Neural cell (in vitro differentiated cells): ENCODE data around the gene ATF2. TPM values are rescaled to one million over a fixed set of nuclear protein-coding genes. Genes with fewer than 3 reads are reported as not detected.

Experiments used
- H2AFZ ChIP-seq: fragments of 200-600, 300-800 bp; sonication (generic), shearing (Covaris generic); 2 replicates; pipeline ENCODE4 v1.6.0; 2014; ENCODE audit warnings: low read depth, mild to moderate bottlenecking, antibody characterized with exemption, low read length, moderate library complexity
- H3F3A ChIP-seq: fragments of 200-600 bp; shearing (Covaris generic); 2 replicates; pipeline ENCODE4 v1.6.1; 2016; ENCODE audit warnings: mild to moderate bottlenecking, moderate library complexity, mixed read lengths, antibody characterized with exemption, low read length; ENCODE audit not compliant: insufficient read depth, poor library complexity, severe bottlenecking
- H3K27ac ChIP-seq: fragments of 200-600, 300-800 bp; sonication (generic), shearing (Covaris generic); 2 replicates; pipeline ENCODE4 v1.5.1; 2014; ENCODE audit warnings: mild to moderate bottlenecking, low read length, moderate library complexity
- H3K27me3 ChIP-seq: fragments of 300-800, 200-600 bp; sonication (generic), shearing (Covaris generic); 2 replicates; pipeline ENCODE4 v1.6.0; 2014; ENCODE audit warnings: mild to moderate bottlenecking, low read depth, low read length, moderate library complexity; ENCODE audit not compliant: insufficient read depth
- H3K36me3 ChIP-seq: fragments of 300-800, 200-600 bp; sonication (generic), shearing (Covaris generic); 2 replicates; pipeline ENCODE4 v1.5.1; 2014; ENCODE audit warnings: mild to moderate bottlenecking, antibody characterized with exemption, low read length, moderate library complexity; ENCODE audit not compliant: insufficient read depth
- H3K4me2 ChIP-seq: fragments of 300-800, 200-600 bp; sonication (generic), shearing (Covaris generic); 2 replicates; pipeline ENCODE4 v1.6.0; 2014; ENCODE audit warnings: mild to moderate bottlenecking, low read length
- H3K4me3 ChIP-seq: fragments of 300-800, 200-600 bp; sonication (generic), shearing (Covaris generic); 2 replicates; pipeline ENCODE4 v1.5.1; 2014; ENCODE audit warnings: mild to moderate bottlenecking, low read length, moderate library complexity
- H3K79me2 ChIP-seq: fragments of 200-600 bp; shearing (Covaris generic); replicated peaks from 2 replicates; pipeline ENCODE4 v1.6.0; 2014; ENCODE audit warnings: mild to moderate bottlenecking, low read length, moderate library complexity; ENCODE audit not compliant: insufficient read depth
- H3K9ac ChIP-seq: fragments of 300-800, 200-600 bp; sonication (generic), shearing (Covaris generic); 2 replicates; pipeline ENCODE4 v1.6.1; 2016; ENCODE audit warnings: mild to moderate bottlenecking, low read length, mixed read lengths
- H3K9me2 ChIP-seq: fragments of 200-600 bp; shearing (Covaris generic); 2 replicates; pipeline ENCODE4 v1.6.1; 2016; ENCODE audit warnings: mild to moderate bottlenecking, low read length, mixed read lengths; ENCODE audit not compliant: insufficient read depth
- H3K9me3 ChIP-seq: fragments of 200-600, 300-800 bp; sonication (generic), shearing (Covaris generic); 2 replicates; pipeline ENCODE4 v1.6.1; 2016; ENCODE audit warnings: mild to moderate bottlenecking, mixed run types, low read length, moderate library complexity, mixed read lengths
- H4K20me1 ChIP-seq: fragments of 200-600 bp; shearing (Covaris generic); 2 replicates; pipeline ENCODE4 v1.6.1; 2016; ENCODE audit warnings: mild to moderate bottlenecking, mixed run types; ENCODE audit not compliant: insufficient read depth
- CTCF ChIP-seq: fragments of 450-650 bp; IDR thresholded peaks from 2 replicates; pipeline ENCODE4 v1.5.1; 2014; ENCODE audit warnings: antibody characterized with exemption, mild to moderate bottlenecking, moderate library complexity; ENCODE audit not compliant: poor library complexity, severe bottlenecking
- EP300 ChIP-seq: fragments of 450-650 bp; conservative IDR thresholded peaks from 2 replicates; pipeline ENCODE4 v1.6.1; 2014; ENCODE audit warnings: antibody characterized with exemption, mild to moderate bottlenecking, moderate library complexity; ENCODE audit not compliant: poor library complexity, severe bottlenecking
- EZH2 ChIP-seq: fragments of 200-600, 300-800 bp; shearing (Covaris generic), sonication (generic); IDR thresholded peaks from 2 replicates; pipeline ENCODE4 v1.6.1; 2014; ENCODE audit warnings: antibody characterized with exemption, low read length, borderline replicate concordance, mild to moderate bottlenecking; ENCODE audit not compliant: insufficient read depth, poor library complexity, severe bottlenecking
- MXI1 ChIP-seq: fragments of 450-650 bp; conservative IDR thresholded peaks from 2 replicates; pipeline ENCODE4 v1.6.1; 2014; ENCODE audit warnings: antibody characterized with exemption, mild to moderate bottlenecking; ENCODE audit not compliant: poor library complexity, severe bottlenecking
- POLR2AphosphoS5 ChIP-seq: IDR thresholded peaks from 2 replicates; pipeline ENCODE4 v1.6.1; 2012
- RAD21 ChIP-seq: fragments of 450-650 bp; conservative IDR thresholded peaks from 2 replicates; pipeline ENCODE4 v1.6.1; 2014; ENCODE audit warnings: antibody characterized with exemption, mild to moderate bottlenecking, moderate library complexity
- SMC3 ChIP-seq: fragments of 450-650 bp; conservative IDR thresholded peaks from 2 replicates; pipeline ENCODE4 v1.6.1; 2014; ENCODE audit warnings: antibody characterized with exemption, mild to moderate bottlenecking, moderate library complexity; ENCODE audit not compliant: poor library complexity
- TAF1 ChIP-seq: IDR thresholded peaks from 2 replicates; pipeline ENCODE4 v1.6.1; 2012; ENCODE audit warnings: low read depth
- polyA plus RNA-seq: library from polyadenylated mRNA; depleted of rRNA; stranded (reverse); fragments of >200 nt; gene quantifications from 2 replicates; pipeline ENCODE4 v1.2.3, GENCODE V29; 2014
- TF ChIP-seq, protein P1 (sequence below): IDR thresholded peaks from 2 replicates; pipeline ENCODE4 v1.6.1; 2012; ENCODE audit warnings: borderline replicate concordance

ATF2 gene
- polyA plus RNA-seq, 1 donor from 2014 or later: 93.4 TPM

DNA sequence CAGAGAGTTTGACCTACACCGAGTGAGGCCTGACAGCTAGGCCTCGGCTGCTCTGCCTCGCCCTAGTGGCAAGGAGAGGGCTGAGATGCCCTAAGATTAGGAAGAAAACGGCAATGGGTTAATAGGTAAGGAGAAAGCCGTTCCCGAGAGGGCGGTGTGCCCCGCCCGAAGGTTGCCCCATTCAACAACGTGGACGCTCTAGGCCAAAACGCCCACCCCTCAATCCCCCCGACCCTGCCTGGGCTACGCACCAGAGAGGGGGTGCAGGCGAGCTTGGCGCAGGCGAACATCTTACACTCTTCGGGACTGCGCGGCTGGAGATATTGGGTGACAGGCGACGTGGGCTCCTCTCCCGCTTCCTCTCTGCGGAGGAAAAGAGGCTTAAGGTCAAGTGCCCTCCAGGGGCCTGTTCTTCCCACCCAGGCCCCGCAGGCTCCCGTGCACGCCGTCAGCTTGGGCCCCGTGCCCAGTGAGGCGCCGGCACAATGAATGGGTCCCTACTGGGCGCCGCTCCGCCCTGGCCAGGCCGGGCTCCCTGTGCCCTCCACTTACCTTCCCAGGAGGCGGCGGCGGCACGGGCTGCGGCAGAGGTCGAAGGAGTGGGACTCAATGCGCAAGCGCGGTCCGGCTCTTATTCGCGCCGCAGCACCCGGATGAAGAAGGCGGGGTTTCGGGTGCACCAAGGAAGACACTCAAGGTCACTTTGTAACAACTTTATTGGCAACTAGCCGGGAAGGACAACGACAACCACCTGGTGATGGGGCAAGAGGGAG, 13.3 kb upstream of the ATF2 start, which contains the start of gene ATP5MC3:
Gene ATP5MC3 (minus strand): TSS at position 607 of the 773 bp plus-strand sequence. CDS start 317 bp downstream, at position 290.
- Histone ChIP-seq H3K9me3 (no peaks in the 10 kb centered on the region), H3K4me2 (peak within 1 kb of the TSS; percentile 94), H3K4me3 (peak within 1 kb of the TSS; percentile 90), H3K79me2 (peaks cover 28% of the 10 kb centered on the region), H3F3A (no peaks in the 10 kb centered on the region), H3K27ac (peak within 1 kb of the TSS; percentile 90), H4K20me1 (no peaks in the 10 kb centered on the region), H3K27me3 (no peaks in the 10 kb centered on the region), H3K9me2 (no peaks in the 10 kb centered on the region), H2AFZ (peak within 1 kb of the TSS; percentile 84), H3K9ac (peak within 1 kb of the TSS; percentile 97), H3K36me3 (peaks cover 6% of the 10 kb centered on the region)
- no peak for TF ChIP-seq EZH2
- peak; percentile 99 for TF ChIP-seq POLR2AphosphoS5
- peak; percentile 51 for TF ChIP-seq SMC3
- peak; percentile 45 for TF ChIP-seq RAD21
- TF ChIP-seq TAF1: peak; percentile 94
- TF ChIP-seq, protein P1, sequence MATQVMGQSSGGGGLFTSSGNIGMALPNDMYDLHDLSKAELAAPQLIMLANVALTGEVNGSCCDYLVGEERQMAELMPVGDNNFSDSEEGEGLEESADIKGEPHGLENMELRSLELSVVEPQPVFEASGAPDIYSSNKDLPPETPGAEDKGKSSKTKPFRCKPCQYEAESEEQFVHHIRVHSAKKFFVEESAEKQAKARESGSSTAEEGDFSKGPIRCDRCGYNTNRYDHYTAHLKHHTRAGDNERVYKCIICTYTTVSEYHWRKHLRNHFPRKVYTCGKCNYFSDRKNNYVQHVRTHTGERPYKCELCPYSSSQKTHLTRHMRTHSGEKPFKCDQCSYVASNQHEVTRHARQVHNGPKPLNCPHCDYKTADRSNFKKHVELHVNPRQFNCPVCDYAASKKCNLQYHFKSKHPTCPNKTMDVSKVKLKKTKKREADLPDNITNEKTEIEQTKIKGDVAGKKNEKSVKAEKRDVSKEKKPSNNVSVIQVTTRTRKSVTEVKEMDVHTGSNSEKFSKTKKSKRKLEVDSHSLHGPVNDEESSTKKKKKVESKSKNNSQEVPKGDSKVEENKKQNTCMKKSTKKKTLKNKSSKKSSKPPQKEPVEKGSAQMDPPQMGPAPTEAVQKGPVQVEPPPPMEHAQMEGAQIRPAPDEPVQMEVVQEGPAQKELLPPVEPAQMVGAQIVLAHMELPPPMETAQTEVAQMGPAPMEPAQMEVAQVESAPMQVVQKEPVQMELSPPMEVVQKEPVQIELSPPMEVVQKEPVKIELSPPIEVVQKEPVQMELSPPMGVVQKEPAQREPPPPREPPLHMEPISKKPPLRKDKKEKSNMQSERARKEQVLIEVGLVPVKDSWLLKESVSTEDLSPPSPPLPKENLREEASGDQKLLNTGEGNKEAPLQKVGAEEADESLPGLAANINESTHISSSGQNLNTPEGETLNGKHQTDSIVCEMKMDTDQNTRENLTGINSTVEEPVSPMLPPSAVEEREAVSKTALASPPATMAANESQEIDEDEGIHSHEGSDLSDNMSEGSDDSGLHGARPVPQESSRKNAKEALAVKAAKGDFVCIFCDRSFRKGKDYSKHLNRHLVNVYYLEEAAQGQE: peak; percentile 93
- TF ChIP-seq EP300: peak; percentile 65
- peak; percentile 11 for TF ChIP-seq CTCF
- TF ChIP-seq MXI1: peak; percentile 64

GRCh38 chr2:175180701-175181103, 12.7 kb upstream of the ATF2 start:
- no peaks in the 10 kb centered on the region for H3K9me3 ChIP-seq
- no peaks in the 10 kb centered on the region for H3F3A ChIP-seq
- H3K9me2 ChIP-seq: no peaks in the 10 kb centered on the region
- peaks cover 6% of the 10 kb centered on the region for H3K36me3 ChIP-seq
- peaks cover 28% of the 10 kb centered on the region for H3K79me2 ChIP-seq
- H3K9ac ChIP-seq: peak overlapping the region; percentile 97
- H3K4me3 ChIP-seq: peak overlapping the region; percentile 90
- H3K4me2 ChIP-seq: peak overlapping the region; percentile 94
- no peaks in the 10 kb centered on the region for H4K20me1 ChIP-seq
- H3K27ac ChIP-seq: peak overlapping the region; percentile 90
- peak overlapping the region; percentile 84 for H2AFZ ChIP-seq
- TF ChIP-seq SMC3 (no peak), RAD21 (no peak), EZH2 (no peak), MXI1 (no peak), TAF1 (no peak), EP300 (no peak), CTCF (no peak), POLR2AphosphoS5 (no peak)
- TF ChIP-seq, protein P1: no peak
- no peaks in the 10 kb centered on the region for H3K27me3 ChIP-seq
